Activated B cell treated with CpG ODN at 0.5 μM for 24 hours (primary cell): ENCODE data around the gene FHIT. TPM values are rescaled to one million over a fixed set of nuclear protein-coding genes. Genes with fewer than 3 reads are reported as not detected.
"Not testable (repeated sequence)": the region's sequence is repeated elsewhere in the genome, so short reads cannot be mapped to it uniquely, and the experiment has no call there.

Source experiments
- ATAC-seq: fragments of 200-7000 bp; cut with Tn5 transposase; one replicate; pipeline ENCODE4 v1.10.0; 2021; ENCODE audit warnings: low read depth, mild to moderate bottlenecking, moderate library complexity
- CTCF ChIA-PET: fragments of 350-600 bp; sonication (Branson Sonifier 250); formaldehyde crosslinking; loops from one replicate; lab custom pipeline; 2021; ENCODE audit warnings: antibody characterized with exemption; lab: Charles Lee
- POLR2A ChIA-PET: fragments of 350-600 bp; sonication (Branson Sonifier 250); formaldehyde crosslinking; loops from one replicate; lab custom pipeline; 2021; ENCODE audit warnings: antibody characterized with exemption; lab: Charles Lee
- DNase-seq: peaks from one replicate; pipeline ENCODE4 v3.0.0; 2022
- H3K27ac Mint-ChIP-seq: one replicate; pipeline ENCODE4 v1.8.0; 2020; ENCODE audit warnings: mixed read lengths
- H3K27me3 Mint-ChIP-seq: one replicate; pipeline ENCODE4 v1.8.0; 2021; ENCODE audit warnings: mixed read lengths
- H3K36me3 Mint-ChIP-seq: one replicate; pipeline ENCODE4 v1.8.0; 2021; ENCODE audit warnings: low read depth, mixed read lengths
- H3K4me1 Mint-ChIP-seq: one replicate; pipeline ENCODE4 v1.8.0; 2021; ENCODE audit warnings: mixed read lengths
- H3K4me3 Mint-ChIP-seq: one replicate; pipeline ENCODE4 v1.8.0; 2020; ENCODE audit warnings: mild to moderate bottlenecking, mixed read lengths
- H3K9me3 Mint-ChIP-seq: one replicate; pipeline ENCODE4 v1.8.0; 2020; ENCODE audit warnings: mixed read lengths
- CTCF ChIP-seq: fragments of 200-600 bp; IDR thresholded peaks from one replicate; pipeline ENCODE4 v1.8.0; 2022; ENCODE audit warnings: antibody characterized with exemption, mild to moderate bottlenecking
- intact Hi-C: fragments of 100-400 bp; cut with micrococcal nuclease; formaldehyde crosslinking; loops from one replicate; pipeline ENCODE4 v1.15.1; 2024
- total RNA-seq: library from RNA; stranded (reverse); gene quantifications from 2 replicates; pipeline ENCODE4 v1.2.3, GENCODE V29; 2022

FHIT gene
- total RNA-seq, 1 donor from 2014 or later, result 5.5 TPM

GRCh38 chr3:60553144-60553543 is 698.1 kb downstream of the FHIT start:
- ChIA-PET CTCF (no interaction called here), POLR2A (no interaction called here)
- H3K27me3 Mint-ChIP-seq, result no peaks in the 10 kb centered on the region
- DNase-seq (no peak), ATAC-seq (no peak)
- TF ChIP-seq CTCF, result no peak
- H3K36me3 Mint-ChIP-seq, result no peaks in the 10 kb centered on the region
- intact Hi-C loops, result no loop called here
- no peaks in the 10 kb centered on the region for H3K9me3 Mint-ChIP-seq
- peaks cover 13% of the 10 kb centered on the region for H3K4me1 Mint-ChIP-seq
- no peak overlapping the region for H3K4me3 Mint-ChIP-seq
- no peak overlapping the region for H3K27ac Mint-ChIP-seq

- ChIA-PET POLR2A (no interaction called here), CTCF (no interaction called here)
- Mint-ChIP-seq H3K27me3 (no peaks in the 10 kb centered on the region), H3K36me3 (no peaks in the 10 kb centered on the region), H3K4me3 (no peak overlapping the region), H3K27ac (no peak overlapping the region), H3K9me3 (no peaks in the 10 kb centered on the region), H3K4me1 (peaks cover 13% of the 10 kb centered on the region)
- intact Hi-C loops, result no loop called here
- ATAC-seq (no peak), DNase-seq (no peak)
- no peak for TF ChIP-seq CTCF
These were observed 698.7 kb downstream of the FHIT start for GRCh38 chr3:60552581-60552980.

GRCh38 chr3:60551455-60552209 is 699.6 kb downstream of the FHIT start:
- intact Hi-C loops, result loop anchor here (2.0 kb wide), 1 partner anchor 25 kb away; no protein-coding TSS in a partner anchor
- Mint-ChIP-seq H3K9me3 (no peaks in the 10 kb centered on the region), H3K27me3 (no peaks in the 10 kb centered on the region), H3K4me1 (peaks cover 14% of the 10 kb centered on the region), H3K36me3 (no peaks in the 10 kb centered on the region), H3K4me3 (no peak overlapping the region), H3K27ac (no peak overlapping the region)
- CTCF ChIA-PET, result no interaction called here
- POLR2A ChIA-PET, result no interaction called here
- no peak for TF ChIP-seq CTCF
- no peak for ATAC-seq
- no peak for DNase-seq

- Mint-ChIP-seq H3K9me3 (no peaks in the 10 kb centered on the region), H3K27ac (no peak overlapping the region), H3K36me3 (no peaks in the 10 kb centered on the region), H3K27me3 (no peaks in the 10 kb centered on the region), H3K4me1 (peaks cover 7% of the 10 kb centered on the region), H3K4me3 (no peak overlapping the region)
- CTCF ChIA-PET, result no interaction called here
- ATAC-seq, result no peak
- intact Hi-C loops, result loop anchor here (2.0 kb wide), 1 partner anchor 27 kb away; no protein-coding TSS in a partner anchor
- POLR2A ChIA-PET, result no interaction called here
- TF ChIP-seq CTCF, result no peak
- DNase-seq, result no peak
These were observed 701.4 kb downstream of the FHIT start for GRCh38 chr3:60549863-60550262.

- peaks cover 2% of the 10 kb centered on the region for H3K9me3 Mint-ChIP-seq
- no peaks in the 10 kb centered on the region for H3K27me3 Mint-ChIP-seq
- ATAC-seq, result no peak
- ChIA-PET POLR2A (no interaction called here), CTCF (no interaction called here)
- H3K4me1 Mint-ChIP-seq, result peaks cover 7% of the 10 kb centered on the region
- DNase-seq, result no peak
- no peak overlapping the region for H3K27ac Mint-ChIP-seq
- intact Hi-C loops, result no loop called here
- no peaks in the 10 kb centered on the region for H3K36me3 Mint-ChIP-seq
- TF ChIP-seq CTCF, result no peak
- no peak overlapping the region for H3K4me3 Mint-ChIP-seq
These were observed 708.3 kb downstream of the FHIT start for GRCh38 chr3:60542995-60543394.

GRCh38 chr3:60539394-60539793 is 711.9 kb downstream of the FHIT start:
- H3K4me3 Mint-ChIP-seq, intact Hi-C loops, H3K4me1 Mint-ChIP-seq, POLR2A ChIA-PET, H3K27me3 Mint-ChIP-seq, H3K27ac Mint-ChIP-seq, H3K9me3 Mint-ChIP-seq, DNase-seq, H3K36me3 Mint-ChIP-seq, CTCF ChIA-PET, ATAC-seq: not testable (repeated sequence)
